IPS-11a (cell line): Measurements from ENCODE around the gene RDX.

Source experiments
- H3K4me3 ChIP-seq: one replicate; pipeline ENCODE4 v1.5.1; 2013; ENCODE audit warnings: low read depth, low read length, control low read depth

RDX gene

GRCh38 chr11:110174645-110175310, 121.6 kb downstream of the RDX start:
- no peak overlapping the region for H3K4me3 ChIP-seq

GRCh38 chr11:110173811-110174644, 122.4 kb downstream of the RDX start:
- no peak overlapping the region for H3K4me3 ChIP-seq

GRCh38 chr11:110172468-110173065, 123.8 kb downstream of the RDX start:
- no peak overlapping the region for H3K4me3 ChIP-seq

- H3K4me3 ChIP-seq: no peak overlapping the region
Observed at GRCh38 chr11:110169738-110170137, 126.7 kb downstream of the RDX start.

- no peak overlapping the region for H3K4me3 ChIP-seq
Observed at GRCh38 chr11:110168033-110168803, 128.2 kb downstream of the RDX start.

GRCh38 chr11:110165039-110165925, 131.1 kb downstream of the RDX start:
- H3K4me3 ChIP-seq: no peak overlapping the region

- H3K4me3 ChIP-seq: no peak overlapping the region
Observed at GRCh38 chr11:110162216-110162615, 134.2 kb downstream of the RDX start.

- no peak overlapping the region for H3K4me3 ChIP-seq
Observed at GRCh38 chr11:110161061-110161460, 135.4 kb downstream of the RDX start.

- no peak overlapping the region for H3K4me3 ChIP-seq
Observed at GRCh38 chr11:110160437-110160836, 136.0 kb downstream of the RDX start.

GRCh38 chr11:110160016-110160415, 136.4 kb downstream of the RDX start:
- H3K4me3 ChIP-seq: no peak overlapping the region

- no peak overlapping the region for H3K4me3 ChIP-seq
Observed at GRCh38 chr11:110159476-110159875, 136.9 kb downstream of the RDX start.

- no peak overlapping the region for H3K4me3 ChIP-seq
Observed at GRCh38 chr11:110158317-110159200, 137.9 kb downstream of the RDX start.

- no peak overlapping the region for H3K4me3 ChIP-seq
Observed at GRCh38 chr11:110156503-110156902, 139.9 kb downstream of the RDX start.

- no peak overlapping the region for H3K4me3 ChIP-seq
Observed at GRCh38 chr11:110153474-110153873, 142.9 kb downstream of the RDX start.

GRCh38 chr11:110152199-110152598, 144.2 kb downstream of the RDX start:
- H3K4me3 ChIP-seq: no peak overlapping the region

GRCh38 chr11:110148775-110149744, 147.4 kb downstream of the RDX start:
- H3K4me3 ChIP-seq: no peak overlapping the region

- no peak overlapping the region for H3K4me3 ChIP-seq
Observed at GRCh38 chr11:110147962-110148709, 148.3 kb downstream of the RDX start.
